Activated naive CD8-positive, alpha-beta T cell treated with anti-CD3 and anti-CD28 coated beads, Interleukin-2, amount 50 U/mL, for 24 hours (primary cell): ENCODE measurements around the gene NFATC3.
"Not testable (repeated sequence)": the region's sequence is repeated elsewhere in the genome, so short reads cannot be mapped to it uniquely, and the experiment has no call there.

Source experiments
- ATAC-seq: fragments of 150-1000 bp; cut with Tn5 transposase; one replicate; pipeline ENCODE4 v1.10.0; 2021
- DNase-seq: peaks from one replicate; pipeline ENCODE4 v3.0.0; 2021
- H3K27ac Mint-ChIP-seq: one replicate; pipeline ENCODE4 v1.8.0; 2021; ENCODE audit warnings: mild to moderate bottlenecking, mixed read lengths
- H3K27me3 Mint-ChIP-seq: one replicate; pipeline ENCODE4 v1.8.0; 2021; ENCODE audit warnings: mixed read lengths
- H3K36me3 Mint-ChIP-seq: one replicate; pipeline ENCODE4 v1.8.0; 2021; ENCODE audit warnings: low read depth, mixed read lengths
- H3K4me1 Mint-ChIP-seq: one replicate; pipeline ENCODE4 v1.8.0; 2021; ENCODE audit warnings: mixed read lengths
- H3K4me3 Mint-ChIP-seq: one replicate; pipeline ENCODE4 v1.8.0; 2021; ENCODE audit warnings: mild to moderate bottlenecking, moderate library complexity, mixed read lengths
- H3K9me3 Mint-ChIP-seq: one replicate; pipeline ENCODE4 v1.8.0; 2021; ENCODE audit warnings: mixed read lengths

The NFATC3 gene

GRCh38 chr16:68113765-68114240, 28.6 kb downstream of the NFATC3 start:
- no peak overlapping the region for H3K27ac Mint-ChIP-seq
- no peak overlapping the region for H3K4me3 Mint-ChIP-seq
- no peak for DNase-seq
- peaks cover 31% of the 10 kb centered on the region for H3K9me3 Mint-ChIP-seq
- H3K4me1 Mint-ChIP-seq: peaks cover 91% of the 10 kb centered on the region
- H3K36me3 Mint-ChIP-seq: peaks cover 35% of the 10 kb centered on the region
- ATAC-seq: peak; percentile 71
- no peaks in the 10 kb centered on the region for H3K27me3 Mint-ChIP-seq

GRCh38 chr16:68114939-68115338, 29.8 kb downstream of the NFATC3 start:
- H3K4me1 Mint-ChIP-seq: peaks cover 91% of the 10 kb centered on the region
- H3K27me3 Mint-ChIP-seq, ATAC-seq, H3K4me3 Mint-ChIP-seq, DNase-seq, H3K27ac Mint-ChIP-seq: not testable (repeated sequence)
- peaks cover 24% of the 10 kb centered on the region for H3K36me3 Mint-ChIP-seq
- peaks cover 20% of the 10 kb centered on the region for H3K9me3 Mint-ChIP-seq

DNA sequence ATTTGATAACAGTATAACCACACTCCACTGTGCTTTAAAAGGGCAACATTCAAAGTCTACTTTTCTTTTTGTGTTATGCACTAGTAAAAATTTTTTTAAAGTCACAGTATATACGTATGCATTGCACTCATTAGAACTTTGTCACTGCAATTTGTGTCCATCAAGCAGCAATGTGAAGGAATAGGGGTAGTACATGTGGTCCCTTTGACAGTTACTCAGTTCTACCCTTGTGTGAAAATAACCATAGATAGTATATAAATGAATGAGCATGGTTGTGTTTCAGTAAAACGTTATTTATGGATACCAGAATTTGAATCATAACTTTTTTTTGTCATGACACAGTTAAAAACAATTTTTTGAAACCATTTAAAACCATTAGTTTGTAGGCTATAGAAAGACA, 30.7 kb downstream of the NFATC3 start:
- H3K27ac Mint-ChIP-seq: peak overlapping the region; percentile 16
- ATAC-seq: no peak
- H3K4me1 Mint-ChIP-seq: peaks cover 96% of the 10 kb centered on the region
- peaks cover 19% of the 10 kb centered on the region for H3K36me3 Mint-ChIP-seq
- no peaks in the 10 kb centered on the region for H3K27me3 Mint-ChIP-seq
- H3K9me3 Mint-ChIP-seq: peaks cover 16% of the 10 kb centered on the region
- DNase-seq: no peak
- no peak overlapping the region for H3K4me3 Mint-ChIP-seq

DNA sequence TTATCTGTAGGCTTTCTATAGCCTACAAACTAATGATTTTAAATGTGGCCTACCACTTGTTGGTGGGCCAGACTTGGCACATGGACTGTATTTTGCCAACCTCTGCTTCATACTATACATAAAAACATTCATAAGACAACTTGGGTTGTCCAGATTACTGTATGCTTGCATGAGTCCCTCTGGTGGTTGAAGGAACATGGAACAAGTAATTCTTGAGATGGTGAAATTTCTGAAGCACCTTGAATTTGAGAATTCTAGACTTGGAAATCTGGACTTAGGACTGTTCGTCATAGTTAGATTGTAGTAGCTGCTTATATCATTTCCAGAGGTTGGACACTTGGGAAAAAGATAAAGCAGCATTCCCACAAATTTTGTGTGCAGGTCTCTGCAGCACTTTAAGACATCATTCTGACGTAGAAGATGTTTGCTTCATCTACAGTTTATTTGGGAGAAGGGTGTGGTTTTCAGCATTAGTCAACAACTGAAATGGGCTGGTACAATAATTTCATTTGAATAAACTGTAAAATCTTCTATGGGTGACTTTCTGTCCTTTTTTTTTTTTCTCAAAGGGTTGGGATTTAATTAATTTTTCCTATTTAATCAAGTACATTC, 31.2 kb downstream of the NFATC3 start:
- Mint-ChIP-seq H3K27me3 (no peaks in the 10 kb centered on the region), H3K4me3 (no peak overlapping the region), H3K4me1 (peaks cover 94% of the 10 kb centered on the region), H3K27ac (peak overlapping the region; percentile 8), H3K36me3 (peaks cover 14% of the 10 kb centered on the region), H3K9me3 (peaks cover 13% of the 10 kb centered on the region)
- DNase-seq: no peak
- ATAC-seq: peak; percentile 38

DNA sequence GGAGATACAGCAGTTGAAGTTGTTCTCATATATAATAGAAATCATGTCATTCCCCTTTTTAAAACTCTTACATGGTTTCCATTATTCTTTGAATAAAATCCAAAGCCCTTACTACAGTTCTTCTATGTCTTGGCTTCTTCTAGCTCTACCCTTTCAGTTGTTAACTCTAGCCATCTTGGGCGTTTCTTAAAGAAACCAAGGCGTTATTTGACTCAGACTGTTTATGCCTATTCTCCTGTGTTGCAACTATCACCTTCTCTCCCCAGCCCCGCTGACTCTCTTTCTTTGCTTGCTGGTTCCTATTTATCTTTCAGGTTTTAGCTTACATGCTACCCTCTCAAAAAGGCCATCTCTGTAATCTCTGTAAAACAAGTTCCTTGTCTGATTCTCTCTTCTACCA, 32.7 kb downstream of the NFATC3 start:
- ATAC-seq (no peak), DNase-seq (no peak)
- Mint-ChIP-seq H3K27me3 (no peaks in the 10 kb centered on the region), H3K27ac (peak overlapping the region; percentile 4), H3K9me3 (peaks cover 3% of the 10 kb centered on the region), H3K4me1 (peaks cover 93% of the 10 kb centered on the region), H3K36me3 (peaks cover 17% of the 10 kb centered on the region), H3K4me3 (no peak overlapping the region)

GRCh38 chr16:68118954-68119353, 33.8 kb downstream of the NFATC3 start:
- Mint-ChIP-seq H3K4me1 (peaks cover 82% of the 10 kb centered on the region), H3K36me3 (peaks cover 14% of the 10 kb centered on the region), H3K27ac (peak overlapping the region; percentile 28)
- DNase-seq, ATAC-seq, H3K27me3 Mint-ChIP-seq, H3K4me3 Mint-ChIP-seq, H3K9me3 Mint-ChIP-seq: not testable (repeated sequence)

DNA sequence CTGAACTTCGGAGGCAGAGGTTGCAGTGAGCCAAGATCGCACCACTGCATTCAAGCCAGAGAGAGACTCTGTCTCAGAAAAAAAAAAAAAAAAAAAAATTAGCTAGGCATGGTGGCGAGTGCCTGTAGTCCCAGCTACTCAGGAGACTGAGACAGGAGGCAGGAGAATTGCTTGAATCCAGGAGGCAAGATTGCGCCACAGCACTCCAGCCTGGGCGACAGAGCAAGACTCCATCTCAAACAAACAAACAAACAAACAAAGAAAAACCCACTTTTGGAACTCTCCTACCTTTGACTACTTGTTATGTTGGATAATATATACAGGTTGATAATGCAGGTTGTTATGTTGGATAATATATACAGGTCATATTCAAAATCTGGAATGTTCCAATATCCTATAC, 35.3 kb downstream of the NFATC3 start:
- Mint-ChIP-seq H3K27ac (peak overlapping the region; percentile 28), H3K4me1 (peaks cover 73% of the 10 kb centered on the region)
- H3K4me3 Mint-ChIP-seq: not testable (repeated sequence)

GRCh38 chr16:68126395-68126794, 41.2 kb downstream of the NFATC3 start:
- Mint-ChIP-seq H3K36me3 (peaks cover 35% of the 10 kb centered on the region), H3K9me3 (no peaks in the 10 kb centered on the region), H3K4me1 (peaks cover 58% of the 10 kb centered on the region), H3K4me3 (no peak overlapping the region), H3K27me3 (no peaks in the 10 kb centered on the region), H3K27ac (peak overlapping the region; percentile 46)
- ATAC-seq (peak; percentile 40), DNase-seq (no peak)

More for the DNA sequence above, 35.3 kb downstream of the NFATC3 start:
- DNase-seq, ATAC-seq, H3K27me3 Mint-ChIP-seq, H3K9me3 Mint-ChIP-seq: not testable (repeated sequence)
- peaks cover 20% of the 10 kb centered on the region for H3K36me3 Mint-ChIP-seq

GRCh38 chr16:68128577-68129305, 43.6 kb downstream of the NFATC3 start:
- H3K36me3 Mint-ChIP-seq: peaks cover 29% of the 10 kb centered on the region
- DNase-seq: no peak
- no peaks in the 10 kb centered on the region for H3K27me3 Mint-ChIP-seq
- H3K4me1 Mint-ChIP-seq: peaks cover 60% of the 10 kb centered on the region
- no peaks in the 10 kb centered on the region for H3K9me3 Mint-ChIP-seq
- no peak for ATAC-seq
- no peak overlapping the region for H3K4me3 Mint-ChIP-seq
- H3K27ac Mint-ChIP-seq: peak overlapping the region; percentile 1

GRCh38 chr16:68130520-68130919, 45.4 kb downstream of the NFATC3 start:
- H3K9me3 Mint-ChIP-seq: no peaks in the 10 kb centered on the region
- peak overlapping the region; percentile 32 for H3K27ac Mint-ChIP-seq
- H3K36me3 Mint-ChIP-seq: peaks cover 28% of the 10 kb centered on the region
- DNase-seq: no peak
- ATAC-seq: no peak
- H3K4me1 Mint-ChIP-seq: peaks cover 59% of the 10 kb centered on the region
- H3K4me3 Mint-ChIP-seq: no peak overlapping the region
- no peaks in the 10 kb centered on the region for H3K27me3 Mint-ChIP-seq

DNA sequence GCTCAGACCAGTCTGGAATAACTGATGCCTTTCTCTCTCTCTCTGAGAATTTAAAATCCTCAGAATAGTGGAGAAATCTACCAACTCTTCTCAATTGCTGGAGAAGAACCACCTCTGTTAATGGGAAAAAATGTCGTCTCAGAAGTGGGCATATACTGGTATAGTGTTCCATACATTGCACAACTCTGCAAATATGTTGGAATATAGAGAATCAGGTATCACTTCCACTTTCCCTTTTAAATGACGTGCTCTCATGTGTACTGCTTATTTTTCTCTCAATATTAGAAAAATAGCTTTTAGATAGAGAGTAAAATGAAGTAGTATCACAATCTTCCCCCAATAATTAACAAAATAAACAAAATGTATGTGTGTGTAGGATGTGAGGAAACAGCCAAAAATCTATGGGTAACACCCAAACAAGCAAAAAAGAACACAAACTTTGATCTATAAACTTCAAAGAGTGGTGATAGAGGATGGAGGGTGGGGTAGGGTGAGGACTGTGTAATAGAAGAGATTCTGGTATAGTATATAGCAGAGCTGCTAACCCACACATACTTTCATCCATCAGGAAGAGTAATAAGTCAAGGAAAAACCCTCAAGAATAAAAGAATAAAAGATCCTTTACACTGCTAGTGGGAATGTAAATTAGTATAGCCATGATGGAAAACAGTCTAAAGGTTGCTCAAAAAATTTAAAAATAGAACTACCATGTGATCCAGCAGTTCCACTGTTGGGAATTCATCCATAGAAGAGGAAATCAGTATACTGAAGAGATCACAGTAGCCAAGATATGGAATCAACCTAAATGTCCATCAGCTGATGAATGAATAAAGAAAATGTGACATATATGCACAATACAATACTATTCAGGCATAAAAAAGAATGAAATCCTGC, 46.9 kb downstream of the NFATC3 start:
- peaks cover 55% of the 10 kb centered on the region for H3K4me1 Mint-ChIP-seq

GRCh38 chr16:68133000-68133399, 47.8 kb downstream of the NFATC3 start:
- ATAC-seq, H3K27ac Mint-ChIP-seq, H3K9me3 Mint-ChIP-seq, H3K27me3 Mint-ChIP-seq, DNase-seq, H3K4me3 Mint-ChIP-seq: not testable (repeated sequence)
- peaks cover 25% of the 10 kb centered on the region for H3K36me3 Mint-ChIP-seq
- peaks cover 47% of the 10 kb centered on the region for H3K4me1 Mint-ChIP-seq

More for the DNA sequence above, 46.9 kb downstream of the NFATC3 start:
- Mint-ChIP-seq H3K9me3 (no peaks in the 10 kb centered on the region), H3K36me3 (peaks cover 26% of the 10 kb centered on the region), H3K27ac (no peak overlapping the region), H3K27me3 (no peaks in the 10 kb centered on the region), H3K4me3 (no peak overlapping the region)
- DNase-seq (no peak), ATAC-seq (peak; percentile 24)

DNA sequence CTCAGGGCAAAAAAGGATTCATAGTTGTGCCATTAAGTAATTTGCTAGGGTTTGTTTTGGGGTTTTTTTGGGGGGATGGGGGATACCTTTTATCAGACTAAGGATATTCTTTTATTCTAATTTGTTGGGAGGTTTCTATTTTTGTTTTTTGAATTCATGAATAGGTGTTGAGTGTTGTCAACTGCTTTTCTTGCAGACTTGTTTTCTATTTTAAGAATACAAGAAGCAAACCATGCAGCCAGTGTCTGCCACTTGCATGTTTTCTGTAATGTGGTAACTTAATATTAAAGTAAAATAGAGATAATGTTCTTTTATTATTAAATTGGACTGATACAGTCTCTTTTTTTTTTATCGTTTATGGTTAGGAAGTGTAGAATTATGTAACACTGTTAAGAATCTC, 49.5 kb downstream of the NFATC3 start:
- ATAC-seq (no peak), DNase-seq (no peak)
- Mint-ChIP-seq H3K4me3 (no peak overlapping the region), H3K27me3 (no peaks in the 10 kb centered on the region), H3K36me3 (peaks cover 31% of the 10 kb centered on the region), H3K4me1 (peaks cover 40% of the 10 kb centered on the region), H3K9me3 (no peaks in the 10 kb centered on the region), H3K27ac (no peak overlapping the region)

DNA sequence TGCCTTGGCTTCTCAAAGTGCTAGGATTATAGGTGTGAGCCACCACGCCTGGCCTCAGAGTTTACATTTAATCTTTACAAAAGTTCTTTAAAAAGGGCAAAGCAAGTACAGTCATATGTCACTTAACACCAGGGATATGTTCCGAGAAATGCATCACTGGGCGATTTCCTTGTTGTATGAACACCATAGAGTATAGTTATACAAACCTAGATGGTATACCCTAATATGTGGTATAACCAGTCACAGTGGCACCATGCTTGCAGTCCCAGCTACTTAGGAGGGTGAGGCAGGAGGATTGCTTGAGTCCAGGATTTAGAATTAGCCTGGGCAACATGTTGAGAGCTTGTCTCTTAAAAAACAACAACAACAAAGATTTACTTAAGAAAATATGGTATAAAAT, 51.3 kb downstream of the NFATC3 start:
- Mint-ChIP-seq H3K4me1 (peaks cover 31% of the 10 kb centered on the region), H3K36me3 (peaks cover 34% of the 10 kb centered on the region), H3K27ac (peak overlapping the region; percentile 52), H3K9me3 (no peaks in the 10 kb centered on the region), H3K4me3 (no peak overlapping the region), H3K27me3 (no peaks in the 10 kb centered on the region)
- DNase-seq: no peak
- ATAC-seq: peak; percentile 61
